ENCODE results near the gene DPP7. TPM values are rescaled to one million over a fixed set of nuclear protein-coding genes. Genes with fewer than 3 reads are reported as not detected.

Gene DPP7
- total and polyA plus RNA-seq, 9 of the 15 experiments (the other 6 are each of a cell fraction or from before 2014, with no cell fraction given) = 0.99 to 365 (median 132) TPM

GRCh38 chr9:137110911-137111787, 3.4 kb downstream of the DPP7 start:
- Histone ChIP-seq H3K79me2 (ENCODE audit: control insufficient read depth, insufficient read depth, low read length) (peaks cover 27% of the 10 kb centered on the region), H3K9me3 (replicated peaks; ENCODE audit: control insufficient read depth, insufficient read depth, low read depth, low read length) (no peaks in the 10 kb centered on the region), H3K4me2 (ENCODE audit: insufficient read depth, low read length) (no peak overlapping the region), H3K27me3 (ENCODE audit: control insufficient read depth in 2 of 2, insufficient read depth in 2 of 2, low read length in 2 of 2) (no peaks in the 10 kb centered on the region), H3K9ac (ENCODE audit: insufficient read depth in 1 of 2, low read depth in 2 of 2, low read length in 2 of 2) (no peak overlapping the region), H2AFZ (ENCODE audit: low read depth, low read length) (no peak overlapping the region), H3K9me1 (ENCODE audit: control insufficient read depth, insufficient read depth, low read length) (no peaks in the 10 kb centered on the region), H3K4me1 (replicated peaks in 1 of 2; ENCODE audit: control insufficient read depth in 2 of 2, insufficient read depth in 2 of 2, low read length in 2 of 2) (peaks cover 9 to 87% of the 10 kb centered on the region in 2 experiments), H3K27ac (ENCODE audit: extremely low read depth, low read depth, low read length) (no peak overlapping the region), H3K4me3 (no peak overlapping the region), H4K20me1 (replicated peaks; ENCODE audit: control insufficient read depth, insufficient read depth, low read length) (no peaks in the 10 kb centered on the region), H3K36me3 (ENCODE audit: control insufficient read depth, insufficient read depth, low read length) (peaks cover 74% of the 10 kb centered on the region; the same call in 2 of the 3 replicates)
- POLR2A ChIA-PET = interaction anchor here (0.7 kb wide), 1 partner anchor 18 kb away, joined by 4 read pairs; no protein-coding TSS in a partner anchor
- FAIRE-seq (no peak), DNase-seq (ENCODE audit: extremely low read depth in 1 of 4, low spot score in 3 of 4) (peak in 1 of 4 experiments; percentile 6), ATAC-seq (no peak)
- WGBS (ENCODE audit: insufficient coverage, low coverage, missing lambda C conversion rate) = 88% methylated on average over 21 of the region's 28 CpGs
- intact Hi-C loops (cut with micrococcal nuclease) = no loop called here
- BruUV-seq (replicated peaks) = no TSS peak
- CTCF ChIA-PET (ENCODE audit: low intra/inter-chr PET ratio) = no interaction called here
- in situ Hi-C loops (cut with MboI) = no loop called here
- TF ChIP-seq MYC (IDR thresholded peaks at IDR 0.05; ENCODE audit: low read depth, low read length) = no peak
- no peak for TF ChIP-seq MYC (CRISPR knock-in tag; IDR thresholded peaks at IDR 0.05; ENCODE audit: borderline replicate concordance, low read depth)
- no peak for TF ChIP-seq ZNF197 (CRISPR knock-in tag; IDR thresholded peaks at IDR 0.05; ENCODE audit: low read depth)
- TF ChIP-seq XRCC4 (IDR thresholded peaks at IDR 0.05; ENCODE audit: extremely low read depth, insufficient read depth, insufficient read length) = no peak
- TF ChIP-seq BCOR (IDR thresholded peaks at IDR 0.05) = no peak
- TF ChIP-seq STAT5B (CRISPR knock-in tag; IDR thresholded peaks at IDR 0.05) = no peak
- no peak for TF ChIP-seq ZFX (CRISPR knock-in tag; IDR thresholded peaks at IDR 0.05)
- no peak for TF ChIP-seq EHMT2 (IDR thresholded peaks at IDR 0.05)

Measured in K562 (cell line).